HG03575 (cell line): Measurements from ENCODE around the gene RASGEF1C.

ENCODE experiments used
- ATAC-seq: cut with Tn5 transposase; IDR thresholded peaks from one replicate; pipeline ENCODE4 v1.9.1; 2021; ENCODE audit not compliant: unreplicated experiment, insufficient number of reproducible peaks, low FRiP score; ENCODE audit errors: extremely low read depth

The RASGEF1C gene

DNA sequence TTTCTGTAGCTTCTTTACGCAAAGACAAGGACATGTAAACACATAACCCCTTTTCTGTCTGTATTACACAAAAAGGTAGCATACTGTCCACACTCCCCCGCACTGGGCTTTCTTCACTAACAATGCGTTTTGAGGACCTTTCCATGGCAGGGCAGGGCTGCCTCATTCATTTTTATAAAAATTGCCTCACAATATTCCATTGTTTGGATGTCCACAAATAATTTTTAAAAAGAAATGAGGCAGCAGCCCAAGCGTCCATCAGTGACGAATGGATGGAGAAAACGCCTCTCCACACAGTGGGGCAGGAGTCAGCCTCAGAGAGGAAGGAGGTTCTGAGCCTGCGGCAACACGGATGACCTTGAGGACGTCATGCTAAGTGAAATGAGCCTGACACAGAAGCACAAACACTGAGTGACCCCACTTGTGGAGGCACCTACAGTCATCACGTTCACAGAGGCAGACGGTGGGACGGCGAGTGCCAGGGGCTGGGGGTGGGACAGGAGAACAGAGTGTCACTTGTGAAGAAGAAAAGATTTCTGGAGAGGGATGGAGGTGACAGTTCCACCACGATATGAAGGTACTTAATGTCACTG is 67.8 kb downstream of the RASGEF1C start:
- no peak for ATAC-seq

DNA sequence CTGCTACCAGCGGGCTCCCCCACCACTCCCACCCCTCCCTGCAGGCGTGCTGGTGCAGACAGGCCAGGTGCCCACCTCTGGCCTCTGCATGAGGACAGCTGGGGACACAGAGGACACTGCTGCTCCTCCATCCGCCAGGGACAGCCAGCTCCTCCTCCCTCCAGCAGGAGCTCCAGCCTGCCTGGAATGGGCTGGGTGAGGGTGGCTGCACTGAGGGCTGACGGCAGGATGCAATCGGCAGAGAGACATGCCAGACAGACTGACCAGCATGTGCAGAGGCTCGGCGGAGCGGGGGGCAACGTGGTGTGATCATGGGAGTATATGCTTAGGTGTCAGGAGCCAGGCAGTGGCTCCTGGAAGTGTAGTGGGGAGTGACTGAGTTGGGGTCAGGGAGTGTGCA is 68.4 kb downstream of the RASGEF1C start:
- ATAC-seq, result no peak

DNA sequence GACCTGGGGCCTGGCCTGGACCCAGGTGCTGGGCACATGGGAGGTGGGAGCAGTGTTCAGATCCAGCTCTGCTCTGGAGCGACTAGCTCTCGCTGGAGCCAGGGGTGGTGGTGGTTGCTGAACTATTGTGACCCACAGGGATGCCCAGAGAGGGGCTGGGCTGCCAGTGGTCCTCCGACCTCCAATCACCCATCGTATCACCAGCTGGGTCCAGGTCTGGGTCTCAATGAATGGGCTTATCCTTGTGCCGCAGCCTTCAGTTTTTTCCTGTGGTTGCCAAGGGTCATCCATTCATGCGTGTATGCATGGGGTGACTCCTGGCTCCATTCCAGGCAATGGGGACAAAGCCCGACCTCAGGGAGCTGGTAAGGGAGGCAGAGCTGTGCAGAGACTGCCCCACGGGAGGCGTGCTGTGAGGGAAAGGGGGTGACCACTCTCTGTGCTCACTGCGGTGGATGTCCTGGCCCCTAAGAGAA is 68.9 kb downstream of the RASGEF1C start:
- ATAC-seq, result no peak

DNA sequence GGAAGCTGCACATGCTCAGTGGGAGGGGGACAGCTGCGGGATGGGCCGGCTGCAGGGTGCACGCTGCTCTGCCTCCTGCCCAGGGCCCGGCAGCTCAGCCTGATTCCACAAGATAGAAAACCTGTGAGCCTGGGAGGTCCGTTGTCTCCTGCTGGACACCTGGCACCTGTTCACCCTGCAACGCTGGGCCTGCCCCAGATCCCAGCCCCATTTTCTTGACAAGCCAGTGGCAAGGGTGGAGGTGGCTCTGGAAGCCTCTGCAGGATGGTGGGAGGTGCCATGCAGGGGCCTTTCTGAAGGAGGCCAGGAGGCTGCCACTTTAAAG is 69.3 kb downstream of the RASGEF1C start:
- no peak for ATAC-seq

DNA sequence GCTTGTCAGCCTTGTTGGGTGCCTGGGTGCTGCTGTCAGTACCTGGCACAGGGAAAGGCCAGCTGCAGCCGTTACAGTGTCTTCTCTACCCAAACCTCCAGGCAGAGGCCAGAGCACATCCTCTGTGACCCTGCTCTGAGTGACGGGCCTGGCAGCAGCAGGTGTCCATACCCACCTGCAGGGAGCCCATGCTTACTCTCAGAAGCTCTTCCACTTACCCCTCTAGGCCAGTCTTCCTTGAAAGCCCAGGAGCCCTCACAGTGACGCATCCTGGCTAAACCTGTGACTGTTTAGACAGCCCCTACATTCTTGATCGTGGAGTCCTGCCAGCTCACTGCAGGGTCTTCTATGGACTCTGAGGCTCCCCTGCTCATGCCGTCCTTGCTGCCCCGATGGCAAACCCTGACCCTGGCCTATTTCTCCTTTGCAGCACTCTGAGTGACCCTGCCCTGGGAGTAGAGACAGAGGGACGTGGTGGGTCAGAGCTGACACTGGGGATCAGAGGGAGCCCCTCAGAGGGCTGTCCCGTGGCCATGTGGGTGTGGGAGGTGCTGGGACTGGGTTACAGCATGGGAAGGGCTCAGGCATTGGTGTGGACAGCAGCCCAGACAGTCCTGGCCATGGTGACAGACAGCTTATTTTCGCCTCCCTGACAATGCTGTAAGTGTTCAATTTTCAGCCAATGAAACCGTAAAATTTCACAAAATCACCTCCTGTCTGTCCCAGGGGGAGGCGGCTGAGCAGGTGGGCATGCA is 69.9 kb downstream of the RASGEF1C start:
- no peak for ATAC-seq

DNA sequence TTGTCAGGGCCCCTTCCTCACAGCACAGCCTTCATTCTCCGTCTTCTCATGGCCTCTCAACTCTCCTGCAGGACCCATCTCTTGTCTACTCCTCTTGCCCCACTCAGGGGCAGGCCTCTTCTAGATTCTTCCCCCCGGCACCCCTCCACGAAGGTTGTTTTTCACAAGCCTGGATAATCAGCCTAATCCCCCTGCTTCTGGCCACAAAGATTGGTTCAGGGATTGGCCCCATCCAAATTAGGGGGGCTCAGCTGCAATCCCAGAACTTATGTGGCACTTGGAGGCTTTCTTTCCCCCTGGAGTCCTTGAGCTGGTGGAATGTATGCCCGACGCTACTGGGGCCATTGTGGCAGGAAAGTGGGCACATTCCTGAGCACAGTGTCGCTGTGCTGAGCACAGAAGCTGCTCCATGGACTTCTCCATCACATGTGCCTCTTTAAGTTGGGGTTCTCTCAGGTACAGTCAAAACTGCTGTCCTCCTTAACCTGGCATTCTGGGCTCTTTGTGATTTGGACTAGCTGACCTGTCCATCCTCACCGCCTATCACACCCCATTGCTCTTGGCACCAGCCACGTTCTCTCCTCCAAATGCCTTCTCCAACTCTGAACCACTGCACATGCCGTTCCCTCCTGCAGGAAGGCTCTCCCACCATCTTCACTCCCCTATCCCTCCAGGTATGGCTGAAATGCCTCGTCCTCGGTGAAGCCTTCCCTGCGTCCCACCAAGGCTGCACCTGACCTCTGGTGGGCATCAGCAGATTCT is 70.6 kb downstream of the RASGEF1C start:
- no peak for ATAC-seq

DNA sequence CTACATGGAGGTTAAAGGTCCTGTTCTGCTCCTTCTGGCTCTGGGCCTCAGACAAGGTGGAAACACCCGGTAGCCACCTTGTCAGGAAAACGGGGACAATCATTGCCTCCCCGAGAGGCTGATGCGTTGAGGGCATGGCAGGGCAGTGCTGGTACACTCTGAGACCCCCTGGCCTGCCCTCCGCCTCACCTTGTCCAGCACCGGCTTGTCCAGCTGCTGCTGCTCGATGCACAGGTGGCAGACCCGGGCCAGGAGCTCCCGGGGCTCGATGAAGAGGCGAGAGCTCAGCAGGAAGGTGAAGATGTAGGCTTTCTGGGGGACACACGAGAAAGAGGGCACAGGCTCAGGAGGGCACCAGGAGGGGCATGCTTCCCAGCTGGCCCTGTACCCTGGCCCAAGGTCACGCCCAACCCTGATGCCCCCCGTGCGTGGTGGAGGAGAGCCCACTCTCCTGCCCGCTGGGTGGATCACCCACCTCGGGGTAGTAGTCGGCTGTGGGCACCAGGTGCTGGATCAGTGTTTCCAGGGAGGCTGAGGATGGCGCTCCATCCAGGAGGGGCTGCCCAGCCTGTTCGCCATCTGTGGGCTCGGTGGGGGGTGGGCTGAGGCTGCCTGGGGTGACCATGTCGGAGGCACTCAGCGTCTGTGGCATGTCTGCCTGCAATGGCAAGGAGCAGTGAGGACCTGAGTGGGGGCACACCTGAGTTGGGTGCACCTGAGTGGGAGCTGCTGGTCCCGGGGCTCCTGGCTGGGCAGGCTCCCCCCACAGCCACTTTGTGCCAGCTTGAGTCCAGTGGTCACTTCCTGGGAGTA is 71.4 kb downstream of the RASGEF1C start:
- no peak for ATAC-seq

DNA sequence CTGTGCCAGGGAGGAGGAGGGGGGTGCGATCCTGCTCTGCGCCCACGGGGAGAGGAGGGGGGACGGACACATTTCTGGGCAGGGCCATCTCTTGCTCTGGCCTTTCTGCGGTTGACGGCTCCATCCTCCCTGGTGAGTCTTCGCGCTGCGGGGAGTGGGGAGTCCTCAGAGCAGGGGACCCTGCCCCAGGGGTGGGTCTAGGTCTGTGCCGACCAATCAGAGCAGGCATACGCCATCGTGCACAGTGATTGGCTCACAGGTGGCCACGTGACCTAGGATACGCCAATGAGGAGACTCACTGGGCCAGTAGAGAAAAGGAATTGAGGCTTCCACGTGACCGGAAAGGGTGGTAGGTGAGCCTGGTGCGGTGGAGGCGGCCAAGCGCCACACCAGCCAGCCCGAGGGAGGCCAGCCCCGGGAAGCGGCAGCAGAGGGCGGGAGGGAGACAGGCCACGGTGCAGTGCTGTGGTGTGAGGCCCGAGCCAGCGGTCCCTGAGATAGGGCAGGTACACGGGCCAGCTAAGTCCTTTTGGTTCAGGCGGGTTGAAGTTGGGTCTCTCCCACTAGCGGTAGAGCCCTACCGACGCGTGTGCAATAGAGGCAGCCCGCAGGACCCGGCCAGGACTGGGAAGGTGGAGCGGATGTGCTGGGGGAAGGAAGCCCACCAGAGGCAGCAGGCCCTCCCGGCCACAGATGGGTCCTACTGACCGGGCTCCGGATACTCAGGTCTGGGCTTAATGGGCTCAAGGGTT is 72.2 kb downstream of the RASGEF1C start:
- no peak for ATAC-seq

DNA sequence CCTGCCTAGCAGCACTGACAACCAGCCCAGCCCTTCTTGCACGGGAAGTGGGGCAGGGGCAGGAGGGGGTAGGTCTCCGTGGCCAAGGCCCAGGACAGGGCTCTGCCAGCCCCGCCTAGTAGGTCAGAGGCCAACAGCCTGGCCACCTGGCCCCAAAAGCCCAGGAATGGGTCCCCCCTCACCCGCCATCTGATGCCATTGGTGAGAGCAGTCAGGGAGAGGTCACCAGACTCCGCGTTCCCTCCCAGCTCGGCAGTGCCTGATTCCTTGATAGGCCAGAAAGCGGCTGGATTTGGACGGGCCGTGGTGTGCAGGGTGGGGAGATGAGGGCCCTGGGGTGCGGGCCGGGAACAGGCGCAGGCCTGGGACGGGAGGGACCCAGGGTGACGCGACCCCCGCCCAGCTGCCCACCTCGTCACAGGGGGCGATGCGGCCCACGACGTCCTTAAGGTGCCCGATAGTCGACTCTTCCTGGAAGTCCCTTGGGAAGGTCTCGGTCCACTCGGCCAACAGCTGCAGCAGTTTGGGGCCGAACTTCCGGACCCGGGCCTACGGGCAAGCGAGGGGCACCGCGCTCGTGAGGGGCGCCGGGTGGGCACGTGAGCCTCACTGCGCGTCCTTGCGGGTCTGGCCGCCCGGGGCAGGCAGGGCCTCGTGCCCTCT is 72.9 kb downstream of the RASGEF1C start:
- no peak for ATAC-seq

DNA sequence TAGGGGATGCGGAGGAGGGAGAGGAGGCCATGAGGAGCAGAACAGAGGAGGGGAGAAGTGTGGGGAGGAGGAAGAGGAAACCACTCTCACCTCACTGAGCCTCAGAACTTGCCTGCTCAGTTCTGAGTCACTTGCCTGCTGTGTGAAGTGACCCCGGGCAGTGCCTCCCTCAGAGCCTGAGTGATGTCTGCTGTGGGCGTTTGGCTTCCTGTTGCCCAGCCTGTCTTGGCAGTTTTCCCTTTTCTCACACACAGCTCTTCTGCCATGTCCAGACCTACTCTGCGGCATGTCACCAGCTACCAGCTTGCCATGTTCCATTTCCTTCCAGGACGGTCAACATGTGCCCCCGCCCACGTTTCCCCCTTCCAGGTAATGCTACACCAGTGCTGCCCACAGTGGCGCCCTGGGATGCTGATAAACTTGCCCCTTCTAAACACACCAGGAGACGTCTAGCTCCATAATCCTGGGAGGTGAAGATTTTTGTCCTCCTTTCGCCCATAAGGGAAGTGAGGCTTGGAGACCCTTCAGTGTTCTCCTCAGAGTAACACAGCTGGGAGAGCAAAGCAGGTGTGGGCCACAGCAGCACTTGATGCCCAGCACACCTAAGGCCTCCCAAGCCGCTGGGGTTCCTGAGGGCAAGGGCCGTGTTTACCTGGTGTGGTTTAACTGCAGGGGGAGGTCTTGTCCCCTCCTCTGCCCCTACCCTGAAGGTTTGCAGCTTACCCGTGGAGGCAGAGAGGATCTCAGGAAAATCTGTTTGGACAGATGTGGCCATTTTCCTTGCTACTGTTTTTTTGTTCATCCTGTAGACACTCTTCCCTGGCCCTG is 73.7 kb downstream of the RASGEF1C start:
- no peak for ATAC-seq

DNA sequence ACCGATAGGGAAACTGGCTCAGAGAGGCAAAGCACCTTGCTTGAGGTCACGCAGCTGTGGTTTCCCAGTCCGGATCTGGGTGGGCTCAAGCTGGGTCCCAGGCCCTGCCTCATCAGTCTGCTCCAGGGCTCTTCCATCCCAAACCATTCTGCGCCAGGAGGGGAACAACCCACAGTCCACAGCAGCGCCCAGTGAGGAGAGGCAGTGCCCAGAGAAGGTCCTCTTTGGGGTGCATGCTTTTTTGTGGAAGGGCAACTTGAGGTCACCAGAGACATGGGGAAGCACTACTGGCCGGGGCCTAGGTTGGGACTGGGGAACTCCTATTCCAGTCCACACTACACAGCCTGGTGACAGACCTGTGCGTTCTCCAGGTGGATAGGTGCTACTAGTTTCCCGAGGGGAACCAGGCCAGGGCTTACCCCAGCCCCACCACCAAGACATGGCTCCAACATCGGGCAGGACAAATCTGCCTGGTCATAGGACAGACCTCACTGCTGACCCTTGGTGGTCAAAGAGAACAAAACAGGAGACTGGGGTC is 75.0 kb downstream of the RASGEF1C start:
- ATAC-seq, result no peak

DNA sequence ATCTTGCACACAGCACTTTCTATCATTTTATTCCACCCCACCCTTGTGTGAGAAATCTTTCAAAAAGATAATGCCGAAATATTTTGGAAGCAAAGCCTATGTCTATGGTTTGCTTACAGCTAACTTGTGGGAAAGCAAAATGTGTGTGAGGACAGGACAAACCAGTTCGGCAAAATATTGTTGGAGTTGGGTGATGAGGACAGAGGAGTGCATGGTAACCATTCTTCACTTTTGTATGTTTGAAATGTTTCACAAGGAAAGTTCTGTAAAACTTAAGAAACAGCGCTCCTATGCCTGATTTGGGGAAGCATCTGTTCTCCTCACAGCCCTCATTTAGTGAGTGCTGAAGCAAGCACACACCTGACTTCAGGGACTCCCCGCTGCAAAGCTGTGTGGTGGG is 75.5 kb downstream of the RASGEF1C start:
- no peak for ATAC-seq

DNA sequence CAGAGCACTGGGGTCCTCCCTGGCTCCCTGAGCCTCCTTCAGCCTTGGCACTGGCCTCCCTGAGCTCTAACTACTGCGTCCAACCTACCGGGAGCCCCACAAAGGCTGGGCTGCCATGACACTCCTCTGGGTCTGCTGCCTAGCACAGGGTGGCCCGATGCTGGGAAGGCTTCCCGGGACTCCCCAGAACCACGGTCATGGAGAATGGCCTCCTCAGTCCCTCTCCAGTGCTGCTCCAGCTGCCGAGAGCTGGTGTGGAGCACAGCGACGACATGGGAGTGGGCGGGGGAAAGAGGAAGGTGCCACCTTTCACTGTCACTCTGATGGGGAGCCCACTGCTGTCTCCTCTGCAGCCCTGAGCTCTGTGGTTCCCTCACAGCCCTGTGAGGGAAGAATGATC is 76.0 kb downstream of the RASGEF1C start:
- no peak for ATAC-seq

DNA sequence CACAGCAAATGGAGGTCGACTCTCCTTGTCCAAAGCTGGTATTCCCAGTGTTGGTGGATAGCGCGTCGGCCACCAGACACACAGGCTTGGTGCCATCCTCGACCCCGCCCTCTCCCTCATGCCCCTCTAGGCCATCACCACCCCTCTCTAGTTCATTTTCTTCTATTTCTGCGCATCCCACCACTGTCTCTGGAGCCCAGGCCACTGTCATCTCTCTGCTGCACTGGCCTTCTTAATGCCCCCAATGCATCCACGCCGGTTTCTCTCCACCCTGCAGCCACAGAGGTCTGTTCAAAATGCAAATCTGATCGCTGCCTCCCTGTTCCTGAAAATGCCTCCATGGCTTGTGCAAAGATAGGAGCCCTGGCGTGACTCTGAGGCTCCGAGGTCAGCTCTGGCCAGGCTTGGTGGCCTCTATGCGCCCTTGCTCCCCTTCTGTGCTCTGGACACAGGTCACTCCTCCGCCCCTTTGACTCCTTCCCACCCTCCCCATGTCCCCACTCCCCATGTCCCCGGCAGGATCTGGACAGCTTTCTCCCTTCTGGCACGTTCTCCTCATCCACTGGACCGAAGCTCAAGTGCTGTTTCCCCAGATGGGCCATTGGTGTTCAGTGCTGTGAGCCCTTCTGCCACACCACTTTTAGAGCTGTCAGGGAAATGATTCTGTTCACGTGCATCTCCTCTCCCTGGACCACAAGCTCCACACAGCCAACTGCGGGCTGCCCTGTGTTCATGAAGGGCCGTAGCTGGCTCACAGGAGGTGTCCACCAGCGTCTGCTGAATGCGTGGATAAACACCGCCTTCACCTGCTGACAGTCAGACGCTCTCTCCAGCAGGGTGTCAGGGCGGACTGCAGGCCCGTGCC is 77.9 kb downstream of the RASGEF1C start:
- ATAC-seq, result no peak

DNA sequence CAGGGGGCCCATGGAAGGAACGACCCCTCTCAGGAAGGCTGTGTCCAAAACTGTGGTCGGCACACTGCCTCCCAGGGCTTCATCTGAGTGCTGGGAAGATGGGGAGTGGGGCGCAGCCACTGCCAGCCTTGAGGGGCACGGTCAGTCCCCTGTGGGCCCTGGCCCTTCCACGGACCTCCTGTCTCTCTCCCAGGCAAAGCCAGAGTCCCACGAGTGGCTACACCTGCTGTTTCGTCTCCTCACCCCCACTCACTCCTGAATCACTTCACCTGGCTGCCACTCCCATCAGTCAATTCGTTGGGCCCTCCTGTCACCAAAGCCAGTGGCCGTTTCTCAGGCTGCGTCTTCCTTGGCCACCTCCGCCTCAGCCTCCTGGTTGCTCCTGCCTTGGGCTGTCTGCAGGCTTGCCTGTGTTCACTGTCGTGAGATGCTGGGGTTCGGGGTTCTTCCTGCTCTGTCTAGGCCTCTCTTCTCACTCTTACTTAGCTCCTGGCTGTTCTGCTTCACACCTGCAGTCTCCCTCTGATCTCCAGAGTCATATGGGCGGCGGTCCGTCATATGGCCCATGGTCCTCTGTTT is 78.6 kb downstream of the RASGEF1C start:
- ATAC-seq, result no peak
